K562 (cell line): ENCODE data around the gene RNF121. TPM values are rescaled to one million over a fixed set of nuclear protein-coding genes. Genes with fewer than 3 reads are reported as not detected.

Experiments used
- ATAC-seq: fragments of 200-7000 bp; cut with Tn5 transposase; 3 replicates; pipeline ENCODE4 v1.9.1; 2020; ENCODE audit warnings: moderate library complexity
- BruUV-seq: library from RNA; stranded (reverse); fragments of 400-500 nt; replicated peaks from 2 replicates; lab custom pipeline; 2021; lab: Mats Ljungman, UMichigan
- CTCF ChIA-PET: fragments of 300-600 bp; formaldehyde crosslinking; extraction: SDS; loops from one replicate; lab custom pipeline; 2021; ENCODE audit warnings: low intra/inter-chr PET ratio; lab: Yijun Ruan, JAX
- POLR2A ChIA-PET: fragments of 300-600, 350-650 bp; sonication (Branson Sonifier 250); formaldehyde crosslinking; extraction: SDS; loops from one replicate; lab custom pipeline; 2021; ENCODE audit warnings: antibody characterized with exemption, inconsistent platforms; lab: Yijun Ruan, JAX
- DNase-seq, 4 experiments: peaks; one replicate each; pipeline versions ENCODE4 v3.0.0 to v3.0.0-alpha.2; 2011 to 2018; ENCODE audit warnings: low spot score in 3 of 4, mixed read lengths in 3 of 4; ENCODE audit errors: extremely low read depth in 1 of 4
- FAIRE-seq: peaks from 2 replicates; lab custom pipeline; 2011; peaks lifted over from hg19 to GRCh38; lab: Jason Lieb, UNC
- H2AFZ ChIP-seq: 2 replicates; pipeline ENCODE4 v1.6.0; 2011; ENCODE audit warnings: low read depth, low read length, control low read depth, inconsistent platforms
- H3K27ac ChIP-seq: fragments of 200-600 bp; 3 replicates; pipeline ENCODE4 v1.8.0; 2011; ENCODE audit warnings: low read depth, mild to moderate bottlenecking, control low read depth, inconsistent platforms, low read length, moderate library complexity, mixed read lengths; ENCODE audit errors: extremely low read depth
- H3K27me3 ChIP-seq, 2 experiments: fragments of 300-600 bp in 1 of 2; 2 replicates in 1 of 2; 3 replicates in 1 of 2; pipeline versions ENCODE4 v1.6.0 to v1.8.0; 2011; ENCODE audit warnings: inconsistent platforms in 2 of 2, low read length in 2 of 2, mild to moderate bottlenecking in 1 of 2, mixed read lengths in 1 of 2, moderate library complexity in 1 of 2; ENCODE audit not compliant: control insufficient read depth in 2 of 2, insufficient read depth in 2 of 2
- H3K36me3 ChIP-seq: fragments of 300-600 bp; 3 replicates; pipeline ENCODE4 v1.8.0; 2011; ENCODE audit warnings: mild to moderate bottlenecking, low read length, inconsistent platforms; ENCODE audit not compliant: control insufficient read depth, insufficient read depth
- H3K4me1 ChIP-seq, 2 experiments: fragments of 200-600 bp in 1 of 2; replicated peaks in 1 of 2; 2 replicates in 1 of 2; 3 replicates in 1 of 2; pipeline versions ENCODE4 v1.5.1 to v1.8.0; 2011; ENCODE audit warnings: inconsistent platforms in 2 of 2, low read length in 2 of 2, mild to moderate bottlenecking in 1 of 2, mixed read lengths in 1 of 2, moderate library complexity in 1 of 2; ENCODE audit not compliant: control insufficient read depth in 2 of 2, insufficient read depth in 2 of 2
- H3K4me2 ChIP-seq: 2 replicates; pipeline ENCODE4 v1.6.1; 2011; ENCODE audit warnings: low read length, control low read depth, inconsistent platforms, mixed read lengths; ENCODE audit not compliant: insufficient read depth
- H3K4me3 ChIP-seq: fragments of 200-600 bp; sonication (generic), shearing (Covaris generic); 2 replicates; pipeline ENCODE4 v1.5.1; 2016; ENCODE audit warnings: control low read depth, inconsistent platforms
- H3K79me2 ChIP-seq: fragments of 200-600 bp; 3 replicates; pipeline ENCODE4 v1.8.0; 2011; ENCODE audit warnings: low read length, inconsistent platforms; ENCODE audit not compliant: control insufficient read depth, insufficient read depth
- H3K9ac ChIP-seq, 2 experiments: 2 replicates each; pipeline versions ENCODE4 v1.6.0 to v1.6.1; 2011; ENCODE audit warnings: low read depth in 2 of 2, low read length in 2 of 2, control low read depth in 1 of 2, inconsistent platforms in 1 of 2, mild to moderate bottlenecking in 1 of 2, mixed read lengths in 1 of 2; ENCODE audit not compliant: insufficient read depth in 1 of 2
- H3K9me1 ChIP-seq: one replicate; pipeline ENCODE4 v1.6.0; 2011; ENCODE audit warnings: inconsistent platforms, mild to moderate bottlenecking, low read length, moderate library complexity; ENCODE audit not compliant: control insufficient read depth, insufficient read depth
- H3K9me3 ChIP-seq: replicated peaks from 2 replicates; pipeline ENCODE4 v1.5.1; 2011; ENCODE audit warnings: low read depth, low read length, inconsistent platforms; ENCODE audit not compliant: control insufficient read depth, insufficient read depth
- H4K20me1 ChIP-seq: replicated peaks from 2 replicates; pipeline ENCODE4 v1.6.1; 2011; ENCODE audit warnings: low read length, inconsistent platforms, mixed read lengths; ENCODE audit not compliant: control insufficient read depth, insufficient read depth
- BDP1 ChIP-seq: IDR thresholded peaks from 3 replicates; pipeline ENCODE4 v1.6.1; 2011; ENCODE audit not compliant: insufficient read length, insufficient read depth
- CC2D1A ChIP-seq: fragments of 450-650 bp; IDR thresholded peaks from 2 replicates; pipeline ENCODE4 v1.6.1; 2017; ENCODE audit warnings: mild to moderate bottlenecking
- HOXB6 ChIP-seq: fragments of 250-450 bp; sonication (Bioruptor Pico); IDR thresholded peaks from 2 replicates; pipeline ENCODE4 v1.5.1; 2022; ENCODE audit warnings: mild to moderate bottlenecking, borderline replicate concordance
- KAT7 ChIP-seq: sonication (generic); formaldehyde crosslinking; IDR thresholded peaks from 2 replicates; pipeline ENCODE4 v1.8.0; 2022; ENCODE audit warnings: missing genetic modification reagents, mild to moderate bottlenecking, borderline replicate concordance
- MED1 ChIP-seq: sonication (generic); formaldehyde crosslinking; IDR thresholded peaks from 2 replicates; pipeline ENCODE4 v1.8.1; 2023; ENCODE audit warnings: missing genetic modification reagents, borderline replicate concordance
- POU5F1 ChIP-seq: fragments of 150-350 bp; IDR thresholded peaks from 2 replicates; pipeline ENCODE4 v1.6.1; 2014; ENCODE audit warnings: borderline replicate concordance, low read length, low read depth, mild to moderate bottlenecking; ENCODE audit not compliant: partially characterized antibody
- SMARCB1 ChIP-seq: IDR thresholded peaks from 2 replicates; pipeline ENCODE4 v1.6.1; 2011; ENCODE audit warnings: improper control_type of control experiment, low read depth; ENCODE audit not compliant: insufficient read length
- ZBTB11 ChIP-seq, 3 experiments: fragments of 200-800 bp in 1 of 3; fragments of 250-450 bp in 1 of 3; fragments of 450-650 bp in 1 of 3; sonication (Bioruptor Pico) in 1 of 3; sonication (Bioruptor generic) in 1 of 3; formaldehyde crosslinking in 1 of 3; IDR thresholded peaks; 2 replicates each; pipeline versions ENCODE4 v1.6.1 to v1.8.0; 2016 to 2022; ENCODE audit warnings: mild to moderate bottlenecking in 2 of 3, missing genetic modification characterization in 2 of 3, missing compliant biosample characterization in 1 of 3, moderate library complexity in 1 of 3
- ZBTB7A ChIP-seq: IDR thresholded peaks from 2 replicates; pipeline ENCODE4 v1.6.1; 2011; ENCODE audit warnings: low read depth, mild to moderate bottlenecking, low read length, moderate library complexity, borderline replicate concordance; ENCODE audit not compliant: control insufficient read depth
- ZKSCAN1 ChIP-seq: fragments of 150-350 bp; IDR thresholded peaks from 2 replicates; pipeline ENCODE4 v1.6.1; 2016; ENCODE audit warnings: low read depth, low read length
- ZNF121 ChIP-seq: sonication (generic); formaldehyde crosslinking; conservative IDR thresholded peaks from 2 replicates; pipeline ENCODE4 v1.8.0; 2022; ENCODE audit warnings: missing genetic modification reagents
- ZNF146 ChIP-seq: IDR thresholded peaks from one replicate; pipeline ENCODE4 v1.6.1; 2018; ENCODE audit warnings: missing compliant biosample characterization; ENCODE audit not compliant: unreplicated experiment
- ZNF212 ChIP-seq: fragments of 450-650 bp; formaldehyde crosslinking; IDR thresholded peaks from 2 replicates; pipeline ENCODE4 v1.4.0; 2020; ENCODE audit warnings: mild to moderate bottlenecking
- ZNF253 ChIP-seq: fragments of 250-450 bp; sonication (Bioruptor Pico); conservative IDR thresholded peaks from 2 replicates; pipeline ENCODE4 v1.6.1; 2021; ENCODE audit warnings: mild to moderate bottlenecking
- WGBS: fragments of 100-300 bp; shearing (Covaris generic); methylation state at CpG from one replicate; pipeline ENCODE4 v1.1.6; 2016; ENCODE audit warnings: low coverage, mixed read lengths; ENCODE audit not compliant: insufficient coverage; ENCODE audit errors: missing lambda C conversion rate; 5-methylcytosine and 5-hydroxymethylcytosine counted together
- in situ Hi-C: fragments of 300-500 bp; cut with MboI; formaldehyde crosslinking; loops from 4 replicates; pipeline ENCODE4 v1.15.0; 2018; ENCODE audit warnings: inconsistent platforms, mixed read lengths
- intact Hi-C: fragments of 100-400 bp; cut with micrococcal nuclease; formaldehyde crosslinking; loops from 2 replicates; pipeline ENCODE4 v1.14.2; 2022
- polyA plus RNA-seq, 8 experiments: library from polyadenylated mRNA; depleted of rRNA in 4 of 8; stranded (reverse) in 5 of 8; unstranded in 3 of 8; fragments of >200 nt; fragmentation: Nextera tagmentation in 2 of 8; fragmentation: Illumina TruSeq in 1 of 8; extraction: Ambion mirVana in 2 of 8; extraction: Trizol in 1 of 8; gene quantifications; 2 replicates each; pipeline versions ENCODE4 v1.2.1 to v1.2.3, GENCODE V29; 2011 to 2014; ENCODE audit warnings: inconsistent platforms in 1 of 8, missing spikeins in 1 of 8
- total RNA-seq, 7 experiments: library from RNA; depleted of rRNA in 6 of 7; stranded (reverse); fragments of >200 nt in 6 of 7; fragmentation: Illumina TruSeq in 2 of 7; extraction: Trizol in 2 of 7; gene quantifications; 2 replicates each; pipeline versions ENCODE4 v1.2.1 to v1.2.3, GENCODE V29; 2011 to 2021; ENCODE audit warnings: low replicate concordance in 1 of 7
- TF ChIP-seq, protein P1 (sequence below): fragments of 450-650 bp; IDR thresholded peaks from 2 replicates; pipeline ENCODE4 v1.7.0; 2016; ENCODE audit warnings: borderline replicate concordance
- TF ChIP-seq, protein P2 (sequence below): fragments of 450-650 bp; formaldehyde crosslinking; IDR thresholded peaks from 2 replicates; pipeline ENCODE4 v1.4.0; 2022; ENCODE audit warnings: mild to moderate bottlenecking, moderate library complexity

Gene RNF121
- total and polyA plus RNA-seq, 9 of the 15 experiments (the other 6 are each of a cell fraction or from before 2014, with no cell fraction given), result 8.0 to 63.4 (median 20.5) TPM

GRCh38 chr11:72018171-72018570 is 89.3 kb downstream of the RNF121 start (continued):
- TF ChIP-seq CC2D1A (no peak), SMARCB1 (no peak), POU5F1 (no peak), ZNF121 (no peak), ZNF212 (CRISPR knock-in tag) (no peak), BDP1 (no peak), ZKSCAN1 (no peak)
- TF ChIP-seq, protein P1, sequence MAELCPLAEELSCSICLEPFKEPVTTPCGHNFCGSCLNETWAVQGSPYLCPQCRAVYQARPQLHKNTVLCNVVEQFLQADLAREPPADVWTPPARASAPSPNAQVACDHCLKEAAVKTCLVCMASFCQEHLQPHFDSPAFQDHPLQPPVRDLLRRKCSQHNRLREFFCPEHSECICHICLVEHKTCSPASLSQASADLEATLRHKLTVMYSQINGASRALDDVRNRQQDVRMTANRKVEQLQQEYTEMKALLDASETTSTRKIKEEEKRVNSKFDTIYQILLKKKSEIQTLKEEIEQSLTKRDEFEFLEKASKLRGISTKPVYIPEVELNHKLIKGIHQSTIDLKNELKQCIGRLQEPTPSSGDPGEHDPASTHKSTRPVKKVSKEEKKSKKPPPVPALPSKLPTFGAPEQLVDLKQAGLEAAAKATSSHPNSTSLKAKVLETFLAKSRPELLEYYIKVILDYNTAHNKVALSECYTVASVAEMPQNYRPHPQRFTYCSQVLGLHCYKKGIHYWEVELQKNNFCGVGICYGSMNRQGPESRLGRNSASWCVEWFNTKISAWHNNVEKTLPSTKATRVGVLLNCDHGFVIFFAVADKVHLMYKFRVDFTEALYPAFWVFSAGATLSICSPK, result no peak

- H3K9ac ChIP-seq, result no peak overlapping the region
- ATAC-seq (no peak), DNase-seq (no peak), FAIRE-seq (no peak)
- CTCF ChIA-PET, result interaction anchor here (3.5 kb wide), 1 partner anchor 68 kb away, joined by 54 read pairs; no protein-coding TSS in a partner anchor
- H3K27me3 ChIP-seq, result no peaks in the 10 kb centered on the region
- in situ Hi-C loops, result loop anchor here (5.0 to 10.0 kb wide), 2 partner anchors 129 to 161 kb away; no protein-coding TSS in a partner anchor
- no peak overlapping the region for H3K4me2 ChIP-seq
- no peaks in the 10 kb centered on the region for H3K9me3 ChIP-seq
- POLR2A ChIA-PET, result no interaction called here
- H3K4me1 ChIP-seq, result no peaks in the 10 kb centered on the region
- H3K36me3 ChIP-seq, result peaks cover 87% of the 10 kb centered on the region
- BruUV-seq, result no TSS peak
- H3K4me3 ChIP-seq, result no peak overlapping the region
- H2AFZ ChIP-seq, result no peak overlapping the region
- H4K20me1 ChIP-seq, result peaks cover 6% of the 10 kb centered on the region; the same call in 1 of the 2 replicates
- WGBS, result 95% methylated on average over 3 of the region's 4 CpGs
- intact Hi-C loops, result no loop called here
- H3K27ac ChIP-seq, result no peak overlapping the region
- H3K79me2 ChIP-seq, result no peaks in the 10 kb centered on the region
- no peaks in the 10 kb centered on the region for H3K9me1 ChIP-seq
- TF ChIP-seq HOXB6 (CRISPR knock-in tag) (no peak), ZBTB11 (CRISPR knock-in tag; IDR thresholded peaks at IDR 0.05) (no peak), ZNF146 (CRISPR knock-in tag) (no peak), ZNF253 (CRISPR knock-in tag) (no peak), ZBTB7A (no peak), KAT7 (CRISPR knock-in tag) (no peak), MED1 (CRISPR knock-in tag) (no peak)
- TF ChIP-seq, protein P2, sequence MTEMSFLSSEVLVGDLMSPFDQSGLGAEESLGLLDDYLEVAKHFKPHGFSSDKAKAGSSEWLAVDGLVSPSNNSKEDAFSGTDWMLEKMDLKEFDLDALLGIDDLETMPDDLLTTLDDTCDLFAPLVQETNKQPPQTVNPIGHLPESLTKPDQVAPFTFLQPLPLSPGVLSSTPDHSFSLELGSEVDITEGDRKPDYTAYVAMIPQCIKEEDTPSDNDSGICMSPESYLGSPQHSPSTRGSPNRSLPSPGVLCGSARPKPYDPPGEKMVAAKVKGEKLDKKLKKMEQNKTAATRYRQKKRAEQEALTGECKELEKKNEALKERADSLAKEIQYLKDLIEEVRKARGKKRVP (CRISPR knock-in tag), result no peak
Observed at GRCh38 chr11:72023335-72023734, 94.5 kb downstream of the RNF121 start.
